Measurements from ENCODE around the gene DLEC1.

- TF ChIP-seq CTCF (conservative IDR thresholded peaks at IDR 0.05), result no peak
- no peak for TF ChIP-seq ZFX (IDR thresholded peaks at IDR 0.05)
These were observed 108.4 kb downstream of the DLEC1 start for GRCh38 chr3:38147421-38147820.
